Testis (tissue), 2 donors: ENCODE results near the gene ZP4.

Experiments
- CTCF ChIP-seq, 3 experiments: fragments of 450-650 bp in 2 of 3; fragments of 200-600 bp in 1 of 3; sonication (generic) in 1 of 3; IDR thresholded peaks; one replicate each; pipeline ENCODE4 v1.5.1; 2016 to 2019; ENCODE audit warnings: antibody characterized with exemption in 3 of 3, mild to moderate bottlenecking in 2 of 3, moderate library complexity in 1 of 3
- POLR2A ChIP-seq: fragments of 450-650 bp; IDR thresholded peaks from one replicate; pipeline ENCODE4 v1.6.1; 2017; ENCODE audit warnings: antibody characterized with exemption, mild to moderate bottlenecking, moderate library complexity

DNA sequence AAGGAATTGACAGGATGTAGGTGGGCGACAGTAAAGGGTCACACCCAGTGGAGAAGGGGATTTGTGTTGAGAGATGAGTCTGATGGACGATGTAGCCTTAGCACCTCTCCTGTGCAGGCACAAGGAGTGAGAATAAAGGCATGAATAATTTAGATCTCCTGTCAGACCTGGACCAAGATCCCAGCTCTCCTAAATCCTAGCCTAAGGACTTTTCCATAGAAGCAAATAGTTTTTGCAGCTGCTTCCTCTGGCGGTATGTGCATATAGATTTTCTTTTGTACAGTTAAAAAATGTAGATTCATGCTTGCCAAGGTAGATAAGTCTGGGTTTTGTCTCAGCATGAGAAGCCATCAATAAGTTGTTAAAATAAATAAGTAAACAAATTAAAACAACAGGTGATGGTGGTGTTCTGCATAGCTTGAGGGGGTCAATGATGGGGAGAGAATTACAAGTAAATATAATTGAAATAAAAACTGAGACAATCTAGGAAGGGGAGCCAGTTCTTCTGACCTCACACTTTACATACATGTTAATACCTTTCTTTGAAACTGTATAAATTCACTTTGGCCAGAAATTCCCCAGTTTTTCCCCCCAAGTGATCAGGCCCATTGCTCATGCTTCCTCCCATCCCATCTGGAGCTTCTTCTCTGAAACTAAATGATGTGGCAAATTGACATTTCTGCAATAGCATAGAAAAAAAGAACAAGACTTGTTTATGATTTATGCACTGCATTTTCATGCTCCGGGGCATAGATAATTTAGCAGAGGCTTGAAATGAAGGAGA lies 12.4 kb upstream of the ZP4 start:
- TF ChIP-seq CTCF (IDR thresholded peaks at IDR 0.05) (no peak), POLR2A (no peak)
